NCI-H510A treated with DMSO at 0.1 percent for 48 hours (cell line): Measurements from ENCODE around the gene ANKRD13D.
A peak's percentile ranks its signal among the peaks of the same experiment; 100 is the strongest.

Experiments
- DNase-seq: peaks from one replicate; lab custom pipeline; 2025; lab: John Stamatoyannopoulos, UW

ANKRD13D gene

DNA sequence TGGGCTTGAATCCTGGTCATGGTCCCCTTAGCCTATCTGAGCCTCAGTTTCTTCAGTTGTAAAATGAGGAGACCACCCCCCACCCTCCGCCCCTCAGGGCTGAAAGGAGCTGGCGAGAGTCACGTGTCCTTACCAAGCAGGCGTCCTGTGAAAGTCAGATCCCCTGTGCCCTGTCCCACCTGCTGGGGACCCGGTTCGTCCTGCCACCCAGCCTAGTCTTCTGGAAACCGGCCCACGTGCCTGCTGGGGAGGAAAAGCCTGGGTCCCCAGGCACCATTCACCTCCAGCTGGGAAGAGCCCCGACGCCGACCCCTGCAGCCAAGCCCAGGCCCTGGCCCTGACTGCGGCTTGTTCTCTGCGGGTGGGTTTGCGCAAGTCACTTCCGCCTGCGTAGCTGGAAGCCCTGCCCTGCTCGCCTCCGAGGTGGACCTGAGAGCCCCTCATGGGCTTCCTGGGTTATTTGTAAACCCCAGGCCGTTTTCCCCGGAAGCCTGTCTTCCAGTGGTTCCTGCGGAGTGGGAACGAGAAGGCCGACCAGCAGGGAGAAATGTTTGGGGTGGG lies 13.5 kb downstream of the ANKRD13D start:
- peak; percentile 76 for DNase-seq

DNA sequence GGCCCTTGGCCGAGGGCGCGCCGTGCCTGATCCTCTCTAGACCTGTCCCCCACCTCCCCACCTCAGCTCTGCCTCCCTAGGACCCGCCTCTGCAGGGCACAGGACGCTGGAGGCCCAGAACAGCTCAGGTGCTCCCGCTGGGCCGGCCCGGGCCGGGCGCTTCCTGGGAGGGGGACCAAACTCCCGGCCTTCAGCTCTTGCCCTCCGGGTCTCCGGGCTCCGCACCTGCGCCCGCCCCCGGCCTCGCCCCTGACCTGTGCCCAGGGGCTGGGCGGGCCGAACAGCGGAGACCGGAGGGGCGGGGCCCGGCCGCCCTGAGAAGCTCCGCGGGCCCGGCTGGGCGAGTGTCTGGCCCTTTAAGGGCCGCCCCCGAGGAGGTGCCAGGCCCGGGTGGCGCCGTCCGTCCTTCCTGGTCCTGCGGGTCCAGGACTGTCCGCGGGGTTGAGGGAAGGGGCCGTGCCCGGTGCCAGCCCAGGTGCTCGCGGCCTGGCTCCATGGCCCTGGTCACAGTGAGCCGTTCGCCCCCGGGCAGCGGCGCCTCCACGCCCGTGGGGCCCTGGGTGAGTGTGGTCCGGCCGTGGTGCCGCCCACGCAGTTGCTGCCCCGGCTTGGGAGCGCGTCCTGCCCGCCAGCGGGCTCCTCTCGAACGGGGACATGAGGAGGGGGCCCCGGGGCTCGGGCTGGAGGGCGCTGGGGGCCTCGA lies 14.2 kb downstream of the ANKRD13D start, which contains the start of gene SSH3:
SSH3 (plus strand) TSS at position 399 of the 703 bp plus-strand sequence; CDS start at position 495, 96 bp downstream.
- DNase-seq, result peak; percentile 93

DNA sequence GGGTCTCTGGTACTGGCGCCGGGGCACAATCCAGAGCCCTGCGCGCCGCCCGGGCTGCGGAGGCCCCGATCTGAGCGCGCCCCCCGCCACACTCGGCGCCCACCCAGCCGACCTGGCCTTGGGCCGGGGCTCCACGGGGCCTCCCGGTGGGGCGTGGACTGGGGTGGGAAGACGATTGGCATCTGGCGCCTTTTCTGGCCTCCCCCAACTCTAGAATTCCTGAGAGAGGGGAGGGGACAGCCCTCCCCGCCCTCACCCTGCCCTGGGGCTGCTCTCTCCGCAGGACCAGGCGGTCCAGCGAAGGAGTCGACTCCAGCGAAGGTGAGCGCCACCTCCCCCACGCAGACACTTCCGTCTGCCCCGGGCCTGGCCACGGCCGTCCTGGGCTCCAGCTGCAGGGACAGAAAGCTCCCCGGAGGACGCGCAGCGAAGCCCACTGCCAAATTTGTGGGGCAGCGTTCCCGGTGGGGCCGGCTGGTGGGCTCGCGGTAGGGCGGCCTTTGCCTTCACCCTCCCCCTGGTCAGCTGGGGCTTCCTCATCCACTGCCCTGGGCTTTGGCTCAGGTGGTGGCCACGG lies 14.8 kb downstream of the ANKRD13D start:
- no peak for DNase-seq

DNA sequence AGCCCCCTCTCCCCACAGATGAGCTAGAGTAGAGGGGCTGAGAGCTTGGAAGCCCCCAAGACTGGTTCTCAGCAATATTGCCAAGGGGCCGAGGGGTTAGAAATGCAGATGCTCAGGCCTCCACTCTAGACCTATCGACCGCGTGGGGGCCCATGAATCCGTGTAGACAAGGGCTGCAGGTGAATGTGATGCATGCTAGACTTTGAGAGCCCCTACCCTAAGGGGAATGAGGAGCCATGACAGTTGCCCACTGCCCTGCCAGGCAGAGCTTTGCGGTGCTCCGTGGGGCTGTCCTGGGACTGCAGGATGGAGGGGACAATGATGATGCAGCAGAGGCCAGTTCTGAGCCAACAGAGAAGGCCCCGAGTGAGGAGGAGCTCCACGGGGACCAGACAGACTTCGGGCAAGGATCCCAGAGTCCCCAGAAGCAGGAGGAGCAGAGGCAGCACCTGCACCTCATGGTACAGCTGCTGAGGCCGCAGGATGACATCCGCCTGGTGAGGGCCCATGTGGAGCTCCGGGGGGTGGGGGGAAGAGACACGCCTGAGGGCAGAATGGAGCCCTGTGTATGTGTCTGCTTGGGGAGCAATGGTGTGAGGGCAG lies 15.5 kb downstream of the ANKRD13D start:
- no peak for DNase-seq

DNA sequence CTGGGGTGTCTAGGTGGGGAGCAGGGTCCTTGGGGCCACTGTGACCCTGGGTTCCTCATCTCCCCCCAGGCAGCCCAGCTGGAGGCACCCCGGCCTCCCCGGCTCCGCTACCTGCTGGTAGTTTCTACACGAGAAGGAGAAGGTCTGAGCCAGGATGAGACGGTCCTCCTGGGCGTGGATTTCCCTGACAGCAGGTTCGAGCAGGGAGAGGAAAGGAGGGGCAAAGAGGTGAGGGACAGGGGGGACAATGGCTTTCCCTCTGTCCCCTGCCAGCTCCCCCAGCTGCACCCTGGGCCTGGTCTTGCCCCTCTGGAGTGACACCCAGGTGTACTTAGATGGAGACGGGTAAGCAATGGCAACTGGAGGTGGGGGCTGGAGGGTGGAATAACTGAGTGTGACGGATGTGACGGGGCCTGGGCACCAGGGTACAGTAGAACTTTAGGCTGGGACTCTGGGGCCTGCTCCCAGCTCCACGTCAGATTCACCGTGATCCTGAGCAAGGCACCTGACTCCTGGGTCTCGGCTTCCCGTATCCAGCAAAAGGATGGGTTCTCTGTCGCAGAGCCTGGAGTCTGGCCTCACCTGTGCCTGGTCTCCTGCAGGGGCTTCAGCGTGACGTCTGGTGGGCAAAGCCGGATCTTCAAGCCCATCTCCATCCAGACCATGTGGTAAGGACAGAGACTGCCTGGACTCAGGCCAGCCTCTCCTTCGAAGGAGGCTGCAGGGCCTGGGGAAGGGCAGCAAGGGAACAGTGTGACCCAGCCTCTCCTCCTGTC lies 17.9 kb downstream of the ANKRD13D start:
- DNase-seq, result no peak

DNA sequence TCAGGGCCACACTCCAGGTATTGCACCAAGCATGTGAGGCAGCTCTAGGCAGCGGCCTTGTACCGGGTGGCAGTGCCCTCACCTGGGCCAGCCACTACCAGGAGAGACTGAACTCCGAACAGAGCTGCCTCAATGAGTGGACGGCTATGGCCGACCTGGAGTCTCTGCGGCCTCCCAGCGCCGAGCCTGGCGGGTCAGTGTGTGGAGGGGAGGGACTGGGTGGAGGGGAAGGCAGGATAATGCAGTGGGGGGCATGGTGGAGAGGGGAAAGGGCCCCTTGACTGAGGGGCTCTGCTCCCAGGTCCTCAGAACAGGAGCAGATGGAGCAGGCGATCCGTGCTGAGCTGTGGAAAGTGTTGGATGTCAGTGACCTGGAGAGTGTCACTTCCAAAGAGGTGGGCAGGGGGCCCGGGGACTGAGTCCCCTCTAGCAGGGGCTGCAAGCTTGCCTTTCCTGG lies 18.5 kb downstream of the ANKRD13D start:
- no peak for DNase-seq

DNA sequence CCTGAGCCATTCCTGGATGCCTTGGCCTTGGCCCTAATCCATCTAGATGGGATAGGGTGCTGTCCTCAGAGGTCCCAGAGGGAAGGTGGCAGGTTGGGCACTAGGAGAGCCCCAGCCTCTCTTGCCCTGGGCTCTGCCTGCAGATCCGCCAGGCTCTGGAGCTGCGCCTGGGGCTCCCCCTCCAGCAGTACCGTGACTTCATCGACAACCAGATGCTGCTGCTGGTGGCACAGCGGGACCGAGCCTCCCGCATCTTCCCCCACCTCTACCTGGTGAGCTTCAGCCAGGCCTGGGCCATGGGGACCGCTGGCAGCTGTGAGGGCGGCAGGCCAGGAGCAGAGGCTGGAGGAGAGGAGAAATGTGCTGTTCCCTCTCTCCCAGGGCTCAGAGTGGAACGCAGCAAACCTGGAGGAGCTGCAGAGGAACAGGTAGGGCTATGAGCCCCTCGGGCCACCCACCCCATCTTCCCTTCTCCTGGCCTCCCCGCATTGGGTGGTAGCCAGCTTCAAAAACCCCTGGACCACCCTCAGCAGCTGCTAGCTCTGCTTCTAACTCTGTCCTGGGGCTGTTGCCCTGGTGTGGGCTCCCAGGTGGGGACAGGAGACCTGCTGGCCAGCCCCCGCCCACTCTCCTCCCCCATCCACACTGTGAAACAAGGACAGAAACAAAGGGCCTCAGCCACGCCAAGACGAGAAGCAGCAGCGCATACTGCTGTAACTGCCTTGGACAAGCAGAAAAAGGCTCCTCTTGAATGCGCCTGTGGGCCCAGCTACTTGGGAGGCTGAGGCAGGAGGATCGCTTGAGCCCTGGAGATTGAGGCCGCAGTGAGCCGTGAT lies 19.1 kb downstream of the ANKRD13D start:
- DNase-seq, result no peak

DNA sequence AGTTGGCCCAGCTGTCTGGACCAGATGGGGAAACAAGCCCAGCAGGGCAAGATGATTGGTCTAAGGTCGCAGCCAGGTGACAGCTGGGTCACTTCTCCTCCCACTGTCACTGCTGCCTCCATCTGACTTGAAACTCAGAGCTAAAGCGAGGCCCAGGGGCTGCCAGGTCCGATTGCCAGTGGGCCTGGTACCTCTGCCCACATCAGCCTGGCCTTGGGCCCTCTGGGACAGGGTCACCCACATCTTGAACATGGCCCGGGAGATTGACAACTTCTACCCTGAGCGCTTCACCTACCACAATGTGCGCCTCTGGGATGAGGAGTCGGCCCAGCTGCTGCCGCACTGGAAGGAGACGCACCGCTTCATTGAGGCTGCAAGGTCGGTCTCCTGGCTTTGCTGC lies 20.1 kb downstream of the ANKRD13D start:
- no peak for DNase-seq

DNA sequence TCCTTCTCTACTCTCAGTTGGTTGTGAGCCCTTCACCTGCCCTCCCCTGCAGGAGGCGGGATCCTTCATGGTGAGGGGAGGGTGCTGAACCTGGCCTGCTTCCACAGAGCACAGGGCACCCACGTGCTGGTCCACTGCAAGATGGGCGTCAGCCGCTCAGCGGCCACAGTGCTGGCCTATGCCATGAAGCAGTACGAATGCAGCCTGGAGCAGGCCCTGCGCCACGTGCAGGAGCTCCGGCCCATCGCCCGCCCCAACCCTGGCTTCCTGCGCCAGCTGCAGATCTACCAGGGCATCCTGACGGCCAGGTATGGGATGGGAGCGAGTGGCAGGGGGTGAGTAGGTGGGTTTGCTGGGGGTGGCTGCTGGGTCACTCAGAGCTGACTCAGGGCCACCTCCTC lies 20.6 kb downstream of the ANKRD13D start:
- DNase-seq, result no peak

DNA sequence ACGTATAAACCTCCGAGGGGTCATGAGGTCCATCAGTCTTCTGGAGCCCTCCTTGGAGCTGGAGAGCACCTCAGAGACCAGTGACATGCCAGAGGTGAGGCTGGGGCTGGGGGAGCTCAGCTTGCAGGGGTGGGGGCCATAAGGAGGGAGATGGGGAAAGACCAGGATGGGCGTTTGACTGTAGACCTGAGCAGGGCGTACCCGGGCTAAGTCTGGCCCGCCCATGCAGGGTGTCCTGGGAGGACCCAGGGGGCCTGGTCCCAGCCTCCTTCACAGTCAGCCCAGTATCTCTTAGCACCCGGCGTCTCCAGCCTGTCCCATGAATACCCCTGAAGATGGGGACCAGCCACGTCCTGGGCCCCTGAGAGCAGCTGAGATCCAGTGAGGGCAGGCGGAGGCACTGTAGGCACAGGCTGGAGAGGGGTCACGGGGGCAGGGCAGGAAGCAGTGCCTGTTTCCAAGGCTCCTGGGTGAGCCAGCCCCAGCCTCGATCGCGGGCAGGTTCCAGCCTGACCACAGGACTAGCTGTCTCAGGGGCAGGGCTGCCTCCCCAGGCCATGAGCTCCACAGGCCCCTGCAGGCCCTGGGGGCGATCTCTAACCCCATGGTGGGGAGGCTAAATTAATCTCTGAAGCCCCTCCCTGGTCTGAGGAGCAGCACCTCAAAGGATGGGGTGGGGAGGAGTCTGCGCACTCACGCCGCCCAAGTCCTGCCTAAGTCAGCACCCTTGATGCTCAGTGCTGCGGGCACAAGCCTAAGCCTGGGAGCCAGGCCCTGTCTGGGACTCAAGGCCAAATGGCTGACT lies 21.3 kb downstream of the ANKRD13D start:
- DNase-seq, result no peak

DNA sequence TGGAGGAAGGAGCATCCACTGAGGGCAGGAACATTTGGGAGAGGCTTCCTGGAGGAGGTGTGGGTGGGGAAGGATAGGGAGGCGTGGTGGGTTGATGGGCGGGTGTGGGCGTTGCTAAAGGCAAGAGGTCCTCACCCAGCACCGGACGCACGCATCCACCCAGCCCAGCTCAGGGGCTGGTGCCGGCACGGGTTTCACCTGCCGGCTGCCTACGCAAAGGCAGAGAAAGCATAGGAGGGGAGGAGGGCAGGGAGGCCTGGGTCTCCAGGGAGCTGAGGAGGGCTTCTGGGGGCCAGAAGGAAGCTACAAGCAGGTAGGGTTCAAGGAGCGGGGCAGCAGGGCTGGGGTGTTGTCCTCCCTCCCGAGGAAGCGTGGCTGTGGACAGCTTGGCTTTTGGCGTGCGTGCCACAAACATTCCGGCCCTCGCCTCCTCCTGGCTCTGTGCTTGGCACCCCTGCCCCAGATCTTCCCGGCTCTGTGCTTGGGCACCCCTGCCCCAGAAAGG lies 22.0 kb downstream of the ANKRD13D start:
- DNase-seq, result no peak

DNA sequence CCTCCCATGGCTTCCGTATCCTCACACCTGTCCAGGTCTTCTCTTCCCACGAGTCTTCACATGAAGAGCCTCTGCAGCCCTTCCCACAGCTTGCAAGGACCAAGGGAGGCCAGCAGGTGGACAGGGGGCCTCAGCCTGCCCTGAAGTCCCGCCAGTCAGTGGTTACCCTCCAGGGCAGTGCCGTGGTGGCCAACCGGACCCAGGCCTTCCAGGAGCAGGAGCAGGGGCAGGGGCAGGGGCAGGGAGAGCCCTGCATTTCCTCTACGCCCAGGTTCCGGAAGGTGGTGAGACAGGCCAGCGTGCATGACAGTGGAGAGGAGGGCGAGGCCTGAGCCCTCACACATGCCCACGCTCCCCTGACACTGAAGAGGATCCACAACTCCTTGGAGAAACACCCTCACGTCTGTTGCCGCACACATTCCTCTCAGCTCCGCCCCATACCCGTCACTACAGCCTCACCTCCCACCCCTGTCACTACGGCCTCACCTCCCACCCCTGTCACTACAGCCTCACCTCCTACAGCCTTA lies 22.5 kb downstream of the ANKRD13D start:
- no peak for DNase-seq

DNA sequence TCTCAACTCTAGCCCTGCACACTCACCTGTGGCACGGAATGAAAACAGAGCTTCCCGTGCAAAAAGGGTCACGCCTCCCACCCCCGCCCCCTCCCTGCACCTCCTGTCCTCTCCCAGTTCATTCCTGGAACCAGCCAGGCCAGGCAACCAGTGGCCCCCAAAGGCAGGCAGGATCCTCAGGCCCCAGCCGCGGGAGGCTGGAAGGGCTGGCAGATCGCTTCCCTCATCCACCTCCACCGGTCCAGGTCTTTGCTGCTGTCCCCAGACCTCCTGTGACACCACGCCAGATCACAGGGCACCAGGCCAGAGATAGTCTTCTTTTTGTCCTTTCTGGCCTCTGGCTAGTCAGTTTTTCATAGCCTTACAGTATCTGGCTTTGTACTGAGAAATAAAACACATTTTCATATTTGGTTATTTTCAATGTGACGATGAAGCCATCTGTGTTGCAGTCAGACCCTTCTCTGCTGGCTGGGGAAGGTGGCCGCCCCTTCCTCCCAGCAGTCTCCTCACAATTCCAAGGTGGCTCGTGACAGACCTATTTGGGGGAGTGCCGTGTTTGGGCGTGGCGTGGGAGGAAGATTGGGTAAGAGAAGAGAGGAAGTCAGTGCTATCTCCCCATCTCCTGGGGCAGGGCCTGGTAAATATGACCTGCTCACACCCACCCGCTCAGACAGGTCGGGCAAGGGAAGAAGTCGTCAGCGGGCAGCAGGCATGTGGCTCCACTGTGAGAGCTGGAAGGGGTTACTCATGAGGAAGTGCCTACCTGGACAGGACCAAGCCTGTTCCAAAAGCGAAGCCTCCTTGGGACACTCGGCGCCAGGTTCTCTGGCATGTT lies 23.3 kb downstream of the ANKRD13D start:
- DNase-seq, result no peak

DNA sequence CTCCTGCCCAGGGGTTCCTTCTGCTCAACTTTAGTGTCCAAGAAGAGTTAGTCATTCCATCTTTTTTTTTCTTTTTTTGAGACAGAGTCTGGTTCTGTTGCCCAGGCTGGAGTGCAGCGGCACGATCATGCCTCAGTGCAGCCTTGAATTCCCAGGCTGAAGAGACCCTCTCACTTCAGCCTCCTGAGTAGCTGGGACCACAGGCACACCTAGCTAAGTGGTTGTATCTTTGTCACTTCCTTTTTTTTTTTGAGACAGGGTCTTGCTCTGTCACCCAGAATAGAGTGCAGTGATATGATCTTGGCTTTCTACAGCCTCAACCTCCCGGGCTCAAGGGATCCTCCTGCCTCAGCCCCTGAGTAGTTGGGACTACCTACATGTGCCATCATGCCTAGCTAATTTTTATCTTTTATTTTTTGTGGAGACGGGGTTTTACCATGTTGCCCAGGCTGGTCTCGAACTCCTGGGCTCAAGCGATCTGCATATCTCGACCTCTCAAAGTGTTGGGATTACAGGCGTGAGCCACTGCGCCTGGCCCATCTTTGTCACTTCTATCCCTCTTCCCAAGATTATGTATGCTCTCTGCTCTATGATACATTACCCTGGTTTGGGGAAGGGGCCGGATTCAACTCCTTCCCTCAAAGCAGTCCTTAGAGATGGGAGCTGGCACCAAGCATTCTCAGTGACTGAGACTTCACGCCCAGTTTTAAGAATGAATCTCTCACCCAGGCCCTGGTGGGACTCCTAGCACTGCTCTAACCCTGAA lies 24.2 kb downstream of the ANKRD13D start:
- DNase-seq, result no peak

DNA sequence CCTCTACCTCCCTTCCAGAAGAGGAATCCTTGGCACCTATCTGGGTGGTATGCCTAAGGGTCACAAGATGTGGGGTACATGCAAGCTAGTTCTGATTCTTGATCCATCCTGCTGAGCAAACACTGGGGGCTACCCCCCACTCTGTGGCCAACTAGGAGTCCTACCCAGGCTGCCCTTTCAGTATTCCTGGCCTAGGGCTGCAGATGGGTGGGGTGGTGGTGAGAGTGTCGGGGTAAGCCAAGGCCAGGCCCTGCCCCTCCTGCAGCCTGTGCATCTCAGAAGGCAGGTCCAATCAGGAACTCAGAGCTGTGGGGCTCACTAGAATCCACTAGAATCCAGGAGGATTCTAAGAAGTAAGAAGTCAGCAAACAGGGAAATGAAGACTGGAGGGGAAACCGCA lies 25.1 kb downstream of the ANKRD13D start:
- DNase-seq, result no peak

DNA sequence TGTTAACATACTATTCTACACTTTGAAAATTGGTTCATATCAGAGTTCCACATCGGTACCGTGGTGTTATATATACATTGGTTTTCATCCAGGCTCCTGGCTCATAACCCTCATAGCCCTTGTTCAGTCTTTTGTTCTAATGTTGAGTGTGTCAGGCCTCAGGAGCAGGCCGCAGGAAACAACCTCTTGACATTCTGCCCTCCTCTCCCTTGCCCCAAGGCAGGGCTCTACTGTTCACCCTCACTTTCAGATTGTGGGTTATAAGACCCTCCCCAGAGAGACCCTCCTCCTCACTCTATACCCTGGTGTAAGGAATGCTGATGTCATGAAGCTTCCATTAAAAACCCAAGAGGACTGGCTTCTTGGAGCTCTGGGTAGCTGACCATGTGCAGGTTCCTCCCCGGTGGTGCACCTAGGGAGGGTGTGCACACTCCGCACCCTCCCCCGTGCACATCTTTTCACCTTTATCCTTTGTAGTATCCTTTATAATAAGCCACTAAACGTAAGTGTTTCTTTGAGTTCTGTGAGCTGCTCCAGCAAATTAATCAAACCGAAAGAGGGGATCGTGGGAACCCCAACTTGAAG lies 26.3 kb downstream of the ANKRD13D start:
- DNase-seq, result peak; percentile 65

DNA sequence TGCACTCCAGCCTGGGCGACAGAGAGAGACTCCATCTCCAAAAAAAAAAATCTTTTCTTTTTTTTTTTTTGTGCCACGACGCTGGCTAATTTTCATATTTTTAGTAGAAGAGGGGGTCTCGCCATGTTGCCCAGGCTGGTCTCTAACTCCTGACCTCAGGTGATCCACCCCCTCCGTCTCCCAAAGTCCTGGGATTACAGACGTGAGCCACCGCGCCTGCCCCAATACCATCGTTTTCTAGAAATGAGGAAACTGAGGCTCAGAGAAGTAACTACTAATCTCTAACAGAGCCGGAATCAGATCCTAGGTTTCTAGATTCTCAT lies 27.7 kb downstream of the ANKRD13D start:
- no peak for DNase-seq
